Mucosa of rectum (tissue), 2 donors: Measurements from ENCODE around the gene STX10.

Source experiments
- H3K27ac ChIP-seq, 2 donors: one replicate each; pipeline ENCODE4 v1.7.0; 2013; ENCODE audit warnings: inconsistent platforms in 2 of 2, low read depth in 2 of 2, low read length in 2 of 2
- H3K27me3 ChIP-seq, 2 donors: one replicate each; pipeline ENCODE4 v1.7.0; 2013; ENCODE audit warnings: low read length in 2 of 2; ENCODE audit not compliant: control insufficient read depth in 2 of 2, insufficient read depth in 2 of 2
- H3K36me3 ChIP-seq, 2 donors: one replicate each; pipeline ENCODE4 v1.7.0; 2013; ENCODE audit warnings: low read length in 2 of 2; ENCODE audit not compliant: control insufficient read depth in 2 of 2, insufficient read depth in 2 of 2
- H3K4me1 ChIP-seq, 2 donors: one replicate each; pipeline ENCODE4 v1.7.0; 2013; ENCODE audit warnings: low read length in 2 of 2, mild to moderate bottlenecking in 1 of 2; ENCODE audit not compliant: control insufficient read depth in 2 of 2, insufficient read depth in 2 of 2
- H3K4me3 ChIP-seq, 2 donors: one replicate each; pipeline ENCODE4 v1.7.0; 2013; ENCODE audit warnings: low read length in 2 of 2
- H3K9ac ChIP-seq, 2 donors: one replicate each; pipeline ENCODE4 v1.7.0; 2013; ENCODE audit warnings: low read length in 2 of 2, low read depth in 1 of 2, mild to moderate bottlenecking in 1 of 2
- H3K9me3 ChIP-seq, 2 donors: one replicate each; pipeline ENCODE4 v1.7.0; 2013; ENCODE audit warnings: low read length in 2 of 2; ENCODE audit not compliant: control insufficient read depth in 2 of 2
- donor health status: healthy.
- donor health status: Normal muscosa, but diverticular disease.

STX10 gene

GRCh38 chr19:13165162-13165997 is 15.2 kb upstream of the STX10 start:
- Histone ChIP-seq H3K27me3 (no peaks in the 10 kb centered on the region), H3K27ac (peak overlapping the region; percentile 98 to 99), H3K9me3 (no peaks in the 10 kb centered on the region), H3K4me3 (peak overlapping the region in 1 of 2 donors; percentile 2), H3K9ac (peak overlapping the region; percentile 57 to 86), H3K36me3 (no peaks in the 10 kb centered on the region), H3K4me1 (peaks cover 54 to 67% of the 10 kb centered on the region in 2 donors)

- H3K27me3 ChIP-seq: no peaks in the 10 kb centered on the region
- peak overlapping the region; percentile 57 to 62 for H3K4me3 ChIP-seq
- peaks cover 54 to 59% of the 10 kb centered on the region in 2 donors for H3K4me1 ChIP-seq
- H3K27ac ChIP-seq: peak overlapping the region; percentile 98 to 99
- H3K9ac ChIP-seq: peak overlapping the region; percentile 86 to 88
- H3K36me3 ChIP-seq: no peaks in the 10 kb centered on the region
- H3K9me3 ChIP-seq: no peaks in the 10 kb centered on the region
Observed at GRCh38 chr19:13164343-13165161, 14.4 kb upstream of the STX10 start.

GRCh38 chr19:13163609-13164342 is 13.6 kb upstream of the STX10 start:
- Histone ChIP-seq H3K4me1 (peaks cover 52 to 56% of the 10 kb centered on the region in 2 donors), H3K4me3 (peak overlapping the region; percentile 57 to 76), H3K9ac (peak overlapping the region; percentile 86 to 88), H3K27me3 (no peaks in the 10 kb centered on the region), H3K27ac (peak overlapping the region; percentile 98 to 99), H3K9me3 (no peaks in the 10 kb centered on the region), H3K36me3 (no peaks in the 10 kb centered on the region)

GRCh38 chr19:13162724-13163608 is 12.8 kb upstream of the STX10 start:
- Histone ChIP-seq H3K4me1 (peaks cover 45 to 49% of the 10 kb centered on the region in 2 donors), H3K9me3 (no peaks in the 10 kb centered on the region), H3K9ac (peak overlapping the region; percentile 86 to 88), H3K27me3 (no peaks in the 10 kb centered on the region), H3K36me3 (no peaks in the 10 kb centered on the region), H3K4me3 (peak overlapping the region; percentile 57 to 76), H3K27ac (peak overlapping the region; percentile 98 to 99)

- Histone ChIP-seq H3K27me3 (no peaks in the 10 kb centered on the region), H3K4me1 (peaks cover 42 to 48% of the 10 kb centered on the region in 2 donors), H3K36me3 (no peaks in the 10 kb centered on the region), H3K27ac (no peak overlapping the region), H3K9me3 (no peaks in the 10 kb centered on the region), H3K9ac (no peak overlapping the region), H3K4me3 (no peak overlapping the region)
Observed at GRCh38 chr19:13160557-13160956, 10.4 kb upstream of the STX10 start.

GRCh38 chr19:13159713-13160112 is 9.5 kb upstream of the STX10 start:
- Histone ChIP-seq H3K4me3 (no peak overlapping the region), H3K27me3 (no peaks in the 10 kb centered on the region), H3K36me3 (no peaks in the 10 kb centered on the region), H3K4me1 (peaks cover 44 to 47% of the 10 kb centered on the region in 2 donors), H3K9ac (no peak overlapping the region), H3K9me3 (no peaks in the 10 kb centered on the region), H3K27ac (no peak overlapping the region)

- Histone ChIP-seq H3K36me3 (no peaks in the 10 kb centered on the region), H3K9ac (peak overlapping the region; percentile 97 to 99), H3K9me3 (no peaks in the 10 kb centered on the region), H3K4me1 (peaks cover 18 to 19% of the 10 kb centered on the region in 2 donors), H3K27ac (peak overlapping the region; percentile 94 to 98), H3K4me3 (peak overlapping the region; percentile 74 to 97), H3K27me3 (no peaks in the 10 kb centered on the region)
Observed at GRCh38 chr19:13155472-13156359, 5.5 kb upstream of the STX10 start.

GRCh38 chr19:13154911-13155471 is 4.8 kb upstream of the STX10 start:
- peak overlapping the region; percentile 74 to 97 for H3K4me3 ChIP-seq
- no peaks in the 10 kb centered on the region for H3K36me3 ChIP-seq
- no peaks in the 10 kb centered on the region for H3K27me3 ChIP-seq
- peak overlapping the region; percentile 97 to 99 for H3K9ac ChIP-seq
- H3K27ac ChIP-seq: peak overlapping the region; percentile 94 to 98
- H3K4me1 ChIP-seq: peaks cover 18 to 19% of the 10 kb centered on the region in 2 donors
- H3K9me3 ChIP-seq: no peaks in the 10 kb centered on the region
